ENCODE results near the gene OR51V1. TPM values are rescaled to one million over a fixed set of nuclear protein-coding genes. Genes with fewer than 3 reads are reported as not detected.

The OR51V1 gene
- total RNA-seq, 2 donors from 2014 or later, result not detected

DNA sequence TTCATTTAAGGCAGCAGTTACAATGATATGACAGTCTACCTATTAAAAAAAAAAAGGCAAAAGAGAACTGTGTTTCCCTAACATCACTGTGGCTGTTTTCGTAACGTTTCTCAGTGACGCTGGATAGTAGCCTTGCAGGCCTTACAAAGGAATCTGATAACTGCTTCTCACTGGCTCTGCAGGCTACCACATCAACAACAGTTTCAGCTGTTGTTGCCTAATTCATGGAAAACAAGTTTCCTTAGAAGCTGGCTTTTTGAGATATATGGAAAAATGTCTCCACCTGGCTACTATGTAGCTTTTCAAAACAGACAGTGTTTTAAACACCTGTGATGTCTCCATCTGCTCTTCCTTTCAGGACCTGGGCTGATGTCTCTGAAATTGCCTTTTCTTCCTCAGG lies 3.8 kb downstream of the OR51V1 start:
- Mint-ChIP-seq H3K9me3 (peaks cover 13% of the 10 kb centered on the region), H3K36me3 (ENCODE audit: low read depth) (no peaks in the 10 kb centered on the region), H3K27me3 (ENCODE audit: insufficient read depth) (no peaks in the 10 kb centered on the region), H3K27ac (no peak overlapping the region), H3K4me1 (peaks cover 21% of the 10 kb centered on the region), H3K4me3 (no peak overlapping the region)
- WGBS, 2 experiments (ENCODE audit: insufficient coverage in 1 of 2, insufficient read length in 1 of 2), result 75 to 77% methylated on average over 3 of the region's 3 CpGs
- H3K4me1 ChIP-seq (ENCODE audit: control insufficient read depth, insufficient read depth, low read length), result no peaks in the 10 kb centered on the region
- TF ChIP-seq, protein P1, sequence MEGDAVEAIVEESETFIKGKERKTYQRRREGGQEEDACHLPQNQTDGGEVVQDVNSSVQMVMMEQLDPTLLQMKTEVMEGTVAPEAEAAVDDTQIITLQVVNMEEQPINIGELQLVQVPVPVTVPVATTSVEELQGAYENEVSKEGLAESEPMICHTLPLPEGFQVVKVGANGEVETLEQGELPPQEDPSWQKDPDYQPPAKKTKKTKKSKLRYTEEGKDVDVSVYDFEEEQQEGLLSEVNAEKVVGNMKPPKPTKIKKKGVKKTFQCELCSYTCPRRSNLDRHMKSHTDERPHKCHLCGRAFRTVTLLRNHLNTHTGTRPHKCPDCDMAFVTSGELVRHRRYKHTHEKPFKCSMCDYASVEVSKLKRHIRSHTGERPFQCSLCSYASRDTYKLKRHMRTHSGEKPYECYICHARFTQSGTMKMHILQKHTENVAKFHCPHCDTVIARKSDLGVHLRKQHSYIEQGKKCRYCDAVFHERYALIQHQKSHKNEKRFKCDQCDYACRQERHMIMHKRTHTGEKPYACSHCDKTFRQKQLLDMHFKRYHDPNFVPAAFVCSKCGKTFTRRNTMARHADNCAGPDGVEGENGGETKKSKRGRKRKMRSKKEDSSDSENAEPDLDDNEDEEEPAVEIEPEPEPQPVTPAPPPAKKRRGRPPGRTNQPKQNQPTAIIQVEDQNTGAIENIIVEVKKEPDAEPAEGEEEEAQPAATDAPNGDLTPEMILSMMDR (conservative IDR thresholded peaks at IDR 0.05), result no peak
- H3K27me3 ChIP-seq (ENCODE audit: control insufficient read depth, insufficient read depth, low read length, poor library complexity, severe bottlenecking), result no peaks in the 10 kb centered on the region
- no peak overlapping the region for H3K9ac ChIP-seq (ENCODE audit: extremely low read depth, low read length, poor library complexity, severe bottlenecking)
- no peak overlapping the region for H3K4me3 ChIP-seq (ENCODE audit: low read length)
- H3K9me3 ChIP-seq (ENCODE audit: control insufficient read depth, low read length), result peaks cover 9% of the 10 kb centered on the region
- no peak for DNase-seq
- no peaks in the 10 kb centered on the region for H3K36me3 ChIP-seq (ENCODE audit: control insufficient read depth, insufficient read depth, low read length)
- no peak overlapping the region for H3K27ac ChIP-seq (ENCODE audit: low read depth, low read length)

DNA sequence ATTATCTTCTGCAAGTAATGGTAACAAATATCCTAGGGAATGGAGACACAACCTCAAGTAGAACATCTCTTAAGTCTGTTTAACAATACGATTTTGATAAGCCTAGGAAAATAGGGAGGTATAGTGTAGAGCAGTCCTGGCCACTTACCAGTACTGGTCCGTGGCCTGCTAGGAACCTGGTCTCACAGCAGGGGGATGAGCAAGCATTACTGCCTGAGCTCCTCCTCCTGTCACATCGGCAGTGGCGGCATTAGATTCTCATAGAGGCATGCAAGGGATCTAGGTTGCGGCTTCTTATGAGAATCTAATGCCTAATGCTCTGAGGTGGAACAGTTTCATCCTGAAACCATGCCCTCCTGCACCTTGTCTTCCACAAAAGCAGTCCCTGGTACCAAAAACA lies 4.4 kb downstream of the OR51V1 start:
- H3K27me3 Mint-ChIP-seq (ENCODE audit: insufficient read depth), result no peaks in the 10 kb centered on the region

DNA sequence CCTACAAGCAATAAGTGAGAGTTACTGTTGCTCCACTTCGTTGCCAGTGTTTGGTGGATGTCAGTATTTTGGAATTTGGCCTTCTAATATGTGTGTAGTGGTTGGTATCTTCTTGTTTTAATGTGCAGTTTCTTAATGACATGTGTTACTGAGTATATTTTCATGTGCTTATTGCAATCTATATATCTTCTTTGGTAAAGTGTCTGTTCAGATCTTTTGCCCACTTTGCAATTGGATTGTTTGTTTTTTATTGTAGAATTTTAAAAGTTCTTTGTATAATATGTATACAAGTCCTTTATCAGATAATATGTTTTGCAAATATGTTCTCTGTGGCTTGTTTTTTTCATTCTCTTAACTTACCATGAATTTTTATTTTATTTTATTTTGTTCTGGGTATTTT lies 7.7 kb downstream of the OR51V1 start:
- Mint-ChIP-seq H3K4me1 (peaks cover 18% of the 10 kb centered on the region), H3K27me3 (ENCODE audit: insufficient read depth) (no peaks in the 10 kb centered on the region), H3K9me3 (peaks cover 40% of the 10 kb centered on the region), H3K36me3 (ENCODE audit: low read depth) (peaks cover 5% of the 10 kb centered on the region), H3K27ac (no peak overlapping the region), H3K4me3 (no peak overlapping the region)
- Histone ChIP-seq H3K9me3 (ENCODE audit: control insufficient read depth, low read length) (peaks cover 38% of the 10 kb centered on the region), H3K4me1 (ENCODE audit: control insufficient read depth, insufficient read depth, low read length) (no peaks in the 10 kb centered on the region), H3K27me3 (ENCODE audit: control insufficient read depth, insufficient read depth, low read length, poor library complexity, severe bottlenecking) (no peaks in the 10 kb centered on the region), H3K27ac (ENCODE audit: low read depth, low read length) (no peak overlapping the region), H3K9ac (ENCODE audit: extremely low read depth, low read length, poor library complexity, severe bottlenecking) (no peak overlapping the region), H3K36me3 (ENCODE audit: control insufficient read depth, insufficient read depth, low read length) (no peaks in the 10 kb centered on the region), H3K4me3 (ENCODE audit: low read length) (no peak overlapping the region)
- TF ChIP-seq, protein P1 (conservative IDR thresholded peaks at IDR 0.05), result no peak
- WGBS, 2 experiments (ENCODE audit: insufficient coverage in 1 of 2, insufficient read length in 1 of 2), result 47% methylated on average over 1 of the region's 1 CpG; no CpG with 5 or more reads in 1 of the 2 experiments
- no peak for DNase-seq

More for the DNA sequence above, 4.4 kb downstream of the OR51V1 start:
- Mint-ChIP-seq H3K4me1 (peaks cover 18% of the 10 kb centered on the region), H3K9me3 (peaks cover 20% of the 10 kb centered on the region), H3K36me3 (ENCODE audit: low read depth) (peaks cover 4% of the 10 kb centered on the region), H3K4me3 (no peak overlapping the region), H3K27ac (no peak overlapping the region)
- H3K27ac ChIP-seq (ENCODE audit: low read depth, low read length), result no peak overlapping the region
- TF ChIP-seq, protein P1 (conservative IDR thresholded peaks at IDR 0.05), result no peak
- H3K9me3 ChIP-seq (ENCODE audit: control insufficient read depth, low read length), result peaks cover 13% of the 10 kb centered on the region
- no peaks in the 10 kb centered on the region for H3K27me3 ChIP-seq (ENCODE audit: control insufficient read depth, insufficient read depth, low read length, poor library complexity, severe bottlenecking)
- 58 to 76% methylated on average over 3 to 5 of the region's 5 CpGs for WGBS, 2 experiments (ENCODE audit: insufficient coverage in 1 of 2, insufficient read length in 1 of 2)
- H3K36me3 ChIP-seq (ENCODE audit: control insufficient read depth, insufficient read depth, low read length), result no peaks in the 10 kb centered on the region
- no peak overlapping the region for H3K4me3 ChIP-seq (ENCODE audit: low read length)
- H3K4me1 ChIP-seq (ENCODE audit: control insufficient read depth, insufficient read depth, low read length), result no peaks in the 10 kb centered on the region
- H3K9ac ChIP-seq (ENCODE audit: extremely low read depth, low read length, poor library complexity, severe bottlenecking), result no peak overlapping the region
- DNase-seq, result peak; percentile 74

Measured in endodermal cell (in vitro differentiated cells).